Uterus (tissue), 2 donors: ENCODE data around the gene ARID3C.

Experiments used
- CTCF ChIP-seq, 4 experiments: fragments of 200-600 bp in 2 of 4; fragments of 450-650 bp in 2 of 4; sonication (generic) in 2 of 4; IDR thresholded peaks; one replicate each; pipeline ENCODE4 v1.5.1; 2016 to 2019; ENCODE audit warnings: antibody characterized with exemption in 4 of 4, mild to moderate bottlenecking in 2 of 4, moderate library complexity in 1 of 4
- POLR2A ChIP-seq, 2 donors: fragments of 450-650 bp; IDR thresholded peaks; one replicate each; pipeline ENCODE4 v1.6.1; 2016; ENCODE audit warnings: antibody characterized with exemption in 2 of 2, mild to moderate bottlenecking in 1 of 2, moderate library complexity in 1 of 2

- TF ChIP-seq CTCF (IDR thresholded peaks at IDR 0.05) (peak; percentile 69 to 87 (median 83)), POLR2A (IDR thresholded peaks at IDR 0.05) (no peak)
Observed at GRCh38 chr9:34633851-34634550, 5.1 kb upstream of the ARID3C start.
